ENCODE results near the gene TRIP13. TPM values are rescaled to one million over a fixed set of nuclear protein-coding genes. Genes with fewer than 3 reads are reported as not detected.
"Not testable (repeated sequence)": the region's sequence is repeated elsewhere in the genome, so short reads cannot be mapped to it uniquely, and the experiment has no call there.

Gene TRIP13
- total RNA-seq, 6 experiments from 2014 or later, result 0.15 to 3.2 (median 0.70) TPM

DNA sequence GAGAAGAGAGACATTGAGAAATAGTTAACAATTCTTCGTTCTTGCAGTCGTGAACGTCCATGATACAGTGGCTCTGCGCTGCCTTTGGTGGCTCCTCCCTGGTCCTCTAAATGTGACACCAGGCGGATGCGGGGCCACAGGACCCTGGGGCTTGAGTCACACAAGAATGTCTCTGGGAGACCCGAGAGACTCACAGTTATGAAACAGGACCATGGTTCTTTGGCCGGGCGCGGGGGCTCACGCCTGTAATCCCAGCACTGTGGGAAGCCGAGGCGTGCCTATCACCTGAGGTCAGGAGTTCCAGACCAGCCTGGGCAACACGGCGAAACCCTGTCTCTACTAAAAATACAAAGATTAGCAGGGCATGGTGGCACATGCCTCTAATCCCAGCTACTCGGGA lies 41.1 kb upstream of the TRIP13 start:
- TF ChIP-seq, protein P1, sequence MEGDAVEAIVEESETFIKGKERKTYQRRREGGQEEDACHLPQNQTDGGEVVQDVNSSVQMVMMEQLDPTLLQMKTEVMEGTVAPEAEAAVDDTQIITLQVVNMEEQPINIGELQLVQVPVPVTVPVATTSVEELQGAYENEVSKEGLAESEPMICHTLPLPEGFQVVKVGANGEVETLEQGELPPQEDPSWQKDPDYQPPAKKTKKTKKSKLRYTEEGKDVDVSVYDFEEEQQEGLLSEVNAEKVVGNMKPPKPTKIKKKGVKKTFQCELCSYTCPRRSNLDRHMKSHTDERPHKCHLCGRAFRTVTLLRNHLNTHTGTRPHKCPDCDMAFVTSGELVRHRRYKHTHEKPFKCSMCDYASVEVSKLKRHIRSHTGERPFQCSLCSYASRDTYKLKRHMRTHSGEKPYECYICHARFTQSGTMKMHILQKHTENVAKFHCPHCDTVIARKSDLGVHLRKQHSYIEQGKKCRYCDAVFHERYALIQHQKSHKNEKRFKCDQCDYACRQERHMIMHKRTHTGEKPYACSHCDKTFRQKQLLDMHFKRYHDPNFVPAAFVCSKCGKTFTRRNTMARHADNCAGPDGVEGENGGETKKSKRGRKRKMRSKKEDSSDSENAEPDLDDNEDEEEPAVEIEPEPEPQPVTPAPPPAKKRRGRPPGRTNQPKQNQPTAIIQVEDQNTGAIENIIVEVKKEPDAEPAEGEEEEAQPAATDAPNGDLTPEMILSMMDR (IDR thresholded peaks at IDR 0.05), result no peak
- TF ChIP-seq POLR2A (IDR thresholded peaks at IDR 0.05), result no peak
- Histone ChIP-seq H3K27me3 (no peaks in the 10 kb centered on the region), H3K9me3 (no peaks in the 10 kb centered on the region), H3K36me3 (no peaks in the 10 kb centered on the region), H3K4me1 (no peaks in the 10 kb centered on the region), H3K4me3 (no peak overlapping the region), H3K27ac (no peak overlapping the region)
- no peak for ATAC-seq
- WGBS (ENCODE audit: insufficient coverage, low coverage, low lambda C conversion rate, missing lambda C conversion rate), result 63% methylated on average over 8 of the region's 16 CpGs
- intact Hi-C loops (cut with DNase I), result no loop called here
- peak; percentile 12 to 28 (median 28) for DNase-seq

DNA sequence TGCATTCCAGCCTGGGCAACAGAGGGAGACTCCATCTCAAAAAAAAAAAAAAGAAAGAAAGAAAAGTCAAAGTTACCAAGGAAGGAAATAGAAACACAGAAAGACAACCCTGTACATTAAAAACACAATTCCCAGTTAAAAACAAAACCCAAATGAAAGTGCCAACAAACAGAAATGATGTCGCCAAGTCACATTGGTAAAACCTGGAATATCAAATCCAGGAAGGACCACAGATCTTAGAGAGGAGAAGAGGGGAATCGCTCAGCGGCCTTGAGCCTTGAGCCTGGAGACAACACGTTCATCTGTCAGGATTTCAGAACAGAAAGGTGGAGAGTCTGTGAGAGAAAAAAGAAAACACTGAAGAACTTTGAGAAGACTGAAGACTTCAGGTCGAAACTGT lies 40.7 kb upstream of the TRIP13 start:
- 38% methylated on average over 5 of the region's 5 CpGs for WGBS (ENCODE audit: insufficient coverage, low coverage, low lambda C conversion rate, missing lambda C conversion rate)
- no peaks in the 10 kb centered on the region for H3K9me3 ChIP-seq
- no peak for TF ChIP-seq POLR2A (IDR thresholded peaks at IDR 0.05)
- TF ChIP-seq, protein P1 (IDR thresholded peaks at IDR 0.05), result no peak
- no peaks in the 10 kb centered on the region for H3K36me3 ChIP-seq
- DNase-seq, result peak in 1 of 3 donors; percentile 7
- no peaks in the 10 kb centered on the region for H3K27me3 ChIP-seq
- intact Hi-C loops (cut with DNase I), result no loop called here
- no peak overlapping the region for H3K27ac ChIP-seq
- no peak for ATAC-seq
- no peak overlapping the region for H3K4me3 ChIP-seq
- H3K4me1 ChIP-seq, result no peaks in the 10 kb centered on the region

DNA sequence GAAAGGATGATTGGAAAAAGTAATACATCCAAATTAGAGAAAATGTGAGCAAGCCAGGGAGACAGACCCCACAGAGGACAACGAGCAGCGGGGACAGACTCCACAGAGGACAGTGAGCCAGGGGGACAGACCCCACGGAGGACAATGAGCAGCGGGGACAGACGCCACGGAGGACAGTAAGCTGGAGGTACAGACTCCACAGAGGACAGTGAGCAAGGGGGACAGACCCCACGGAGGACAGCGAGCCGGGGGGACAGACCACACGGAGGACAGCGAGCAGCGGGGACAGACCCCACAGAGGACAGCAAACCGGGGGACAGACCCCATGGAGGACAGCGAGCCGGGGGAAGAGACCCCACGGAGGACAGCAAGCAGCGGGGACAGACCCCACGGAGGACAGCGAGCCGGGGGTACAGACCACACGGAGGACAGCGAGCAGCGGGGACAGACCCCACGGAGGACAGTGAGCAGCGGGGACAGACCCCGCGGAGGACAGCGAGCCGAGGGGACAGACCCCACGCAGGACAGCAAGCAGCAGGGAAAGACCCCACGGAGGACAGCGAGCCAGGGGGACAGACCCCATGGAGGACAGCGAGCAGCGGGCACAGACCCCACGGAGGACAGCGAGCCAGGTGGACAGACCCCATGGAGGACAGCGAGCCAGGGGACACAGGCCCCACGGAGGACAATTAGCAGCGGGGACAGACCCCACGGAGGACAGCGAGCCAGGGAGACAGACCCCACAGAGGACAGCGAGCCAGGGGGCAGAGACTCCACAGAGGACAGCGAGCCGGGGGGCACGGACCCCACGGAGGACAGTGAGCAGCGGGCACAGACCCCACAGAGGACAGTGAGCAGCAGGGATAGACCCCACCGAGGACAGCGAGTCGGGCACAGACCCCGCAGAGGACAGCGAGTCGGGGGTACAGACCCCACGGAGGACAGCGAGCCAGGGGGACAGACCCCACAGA lies 40.0 kb upstream of the TRIP13 start:
- ATAC-seq (no peak), DNase-seq (peak; percentile 7 to 42 (median 7))
- Histone ChIP-seq H3K27ac (no peak overlapping the region), H3K4me3 (no peak overlapping the region), H3K4me1 (no peaks in the 10 kb centered on the region), H3K9me3 (no peaks in the 10 kb centered on the region), H3K36me3 (no peaks in the 10 kb centered on the region), H3K27me3 (no peaks in the 10 kb centered on the region)
- intact Hi-C loops (cut with DNase I), result no loop called here
- TF ChIP-seq, protein P1 (IDR thresholded peaks at IDR 0.05), result no peak
- no peak for TF ChIP-seq POLR2A (IDR thresholded peaks at IDR 0.05)
- WGBS (ENCODE audit: insufficient coverage, low coverage, low lambda C conversion rate, missing lambda C conversion rate), result 82% methylated on average over 34 of the region's 55 CpGs

DNA sequence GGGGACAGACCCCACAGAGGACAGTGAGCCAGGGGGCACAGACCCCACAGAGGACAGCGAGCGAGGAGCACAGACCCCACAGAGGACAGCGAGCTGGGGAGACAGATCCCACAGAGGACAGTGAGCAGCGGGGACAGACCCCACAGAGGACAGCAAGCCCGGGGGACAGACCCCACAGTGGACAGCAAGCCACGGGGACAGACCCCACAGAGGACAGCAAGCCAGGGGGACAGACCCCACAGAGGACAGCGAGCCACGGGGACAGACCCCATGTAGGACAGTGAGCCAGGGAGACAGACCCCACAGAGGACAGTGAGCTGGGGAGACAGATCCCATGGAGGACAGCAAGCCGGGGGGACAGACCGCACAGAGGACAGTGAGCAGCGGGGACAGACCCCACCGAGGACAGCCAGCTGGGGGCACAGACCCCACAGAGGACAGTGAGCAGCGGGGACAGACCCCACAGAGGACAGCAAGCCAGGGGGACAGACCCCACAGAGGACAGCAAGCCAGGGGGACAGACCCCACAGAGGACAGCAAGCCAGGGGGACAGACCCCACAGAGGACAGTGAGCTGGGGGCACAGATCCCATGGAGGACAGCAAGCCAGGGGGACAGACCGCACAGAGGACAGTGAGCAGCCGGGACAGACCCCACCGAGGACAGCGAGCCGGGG lies 39.1 kb upstream of the TRIP13 start:
- ATAC-seq; H3K9me3 ChIP-seq; H3K4me1 ChIP-seq; H3K27ac ChIP-seq; H3K4me3 ChIP-seq; intact Hi-C loops (cut with DNase I); H3K27me3 ChIP-seq; H3K36me3 ChIP-seq: not testable (repeated sequence)
- 84% methylated on average over 8 of the region's 18 CpGs for WGBS (ENCODE audit: insufficient coverage, low coverage, low lambda C conversion rate, missing lambda C conversion rate)
- peak in 2 of 3 donors; percentile 5 to 34 for DNase-seq

DNA sequence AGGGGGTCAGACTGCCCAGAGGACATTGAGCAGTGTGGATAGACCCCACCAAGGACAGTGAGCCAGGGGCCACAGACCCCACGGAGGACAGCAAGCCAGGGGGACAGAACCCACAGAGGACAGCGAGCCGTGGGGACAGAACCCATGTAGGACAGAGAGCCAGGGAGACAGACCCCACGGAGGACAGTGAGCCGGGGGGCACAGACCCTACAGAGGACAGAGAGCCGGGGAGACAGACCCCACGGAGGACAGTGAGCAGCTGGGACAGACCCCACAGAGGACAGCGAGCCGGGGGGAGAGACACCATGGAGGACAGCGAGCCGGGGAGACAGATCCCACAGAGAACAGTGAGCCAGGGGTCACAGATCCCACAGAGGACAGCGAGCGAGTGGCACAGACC lies 38.5 kb upstream of the TRIP13 start:
- TF ChIP-seq, protein P1 (IDR thresholded peaks at IDR 0.05), result no peak
- no peak for TF ChIP-seq POLR2A (IDR thresholded peaks at IDR 0.05)
- no peaks in the 10 kb centered on the region for H3K36me3 ChIP-seq
- ATAC-seq (no peak), DNase-seq (peak in 2 of 3 donors; percentile 2 to 43)
- H3K4me1 ChIP-seq, result no peaks in the 10 kb centered on the region
- H3K27ac ChIP-seq, result no peak overlapping the region
- H3K4me3 ChIP-seq, result no peak overlapping the region
- no peaks in the 10 kb centered on the region for H3K27me3 ChIP-seq
- no peaks in the 10 kb centered on the region for H3K9me3 ChIP-seq
- intact Hi-C loops (cut with DNase I), result no loop called here
- 79% methylated on average over 7 of the region's 13 CpGs for WGBS (ENCODE audit: insufficient coverage, low coverage, low lambda C conversion rate, missing lambda C conversion rate)

Measured in right lobe of liver (tissue), 6 donors.